ENCODE measurements around the gene ERICH2.

ERICH2 gene

GRCh38 chr2:170846314-170846713 lies 76.1 kb downstream of the ERICH2 start:
- no peak for FAIRE-seq

DNA sequence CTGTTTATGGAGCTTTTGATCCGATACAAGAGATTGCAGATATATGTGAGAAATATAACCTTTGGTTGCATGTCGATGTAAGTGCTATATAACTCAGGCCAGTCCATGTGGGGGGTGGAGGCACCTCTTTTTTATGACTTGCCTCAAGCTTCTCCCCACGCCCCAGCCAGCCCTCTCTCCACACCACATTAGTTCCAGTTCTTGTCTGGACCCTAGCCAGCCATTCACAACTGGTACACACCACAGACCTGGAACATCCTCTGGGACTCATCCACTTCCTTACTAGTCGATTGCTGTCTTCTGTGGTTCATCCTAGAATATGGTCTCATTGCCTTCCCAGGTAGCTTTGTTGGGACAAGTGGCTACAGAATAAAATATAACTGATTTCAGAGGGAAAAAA lies 77.5 kb downstream of the ERICH2 start:
- no peak for FAIRE-seq

Measured in endometrium (tissue), 2 donors.